ENCODE data around the gene CHRD. TPM values are rescaled to one million over a fixed set of nuclear protein-coding genes. Genes with fewer than 3 reads are reported as not detected.

The CHRD gene
- total RNA-seq, result 12.5 TPM

GRCh38 chr3:184379358-184380184 lies at the start of gene CHRD:
TSS of gene CHRD (plus strand) at chr3:184380054. CDS start at chr3:184380319, 265 bp downstream.

GRCh38 chr3:184337399-184337714 lies 42.5 kb upstream of the CHRD start, which contains the start of gene FAM131A:
TSS of gene FAM131A (plus strand) at chr3:184337600. CDS start at chr3:184337631, 31 bp downstream.

GRCh38 chr3:184361532-184361931 lies 18.3 kb upstream of the CHRD start, which contains the start of the genes CLCN2 and POLR2H:
TSS of gene CLCN2 (minus strand) at chr3:184361605. CDS start at chr3:184361479, 126 bp downstream.
TSS of gene POLR2H (plus strand) at chr3:184361710. CDS start at chr3:184363493, 1,783 bp downstream.

GRCh38 chr3:184377882-184378445 lies 1.9 kb upstream of the CHRD start, which contains the start of gene THPO:
TSS of gene THPO (minus strand) at chr3:184378207. CDS start at chr3:184376259, 1,948 bp downstream.

Other genes with a start within 250 kb of the CHRD start
- gene EIF2B5, start 244.7 kb upstream of the CHRD start, total RNA-seq, result 61.7 TPM
- gene DVL3, start 224.7 kb upstream of the CHRD start, total RNA-seq, result 51.6 TPM
- 295 TPM for gene AP2M1, start 205.2 kb upstream of the CHRD start, total RNA-seq
- 79.2 TPM for gene ABCF3, start 193.9 kb upstream of the CHRD start, total RNA-seq
- 0.63 TPM for gene VWA5B2, start 150.5 kb upstream of the CHRD start, total RNA-seq
- gene ALG3, start 131.1 kb upstream of the CHRD start, total RNA-seq, result 15.7 TPM
- gene EEF1AKMT4, start 130.4 kb upstream of the CHRD start, total RNA-seq, result 0.63 TPM
- gene CAMK2N2, start 118.5 kb upstream of the CHRD start, total RNA-seq, result 3.4 TPM
- 6.9 TPM for gene ECE2, start 104.0 kb upstream of the CHRD start, total RNA-seq
- gene PSMD2, start 80.8 kb upstream of the CHRD start, total RNA-seq, result 260 TPM
- 118 TPM for gene EIF4G1, start 65.4 kb upstream of the CHRD start, total RNA-seq
- gene FAM131A, start 42.5 kb upstream of the CHRD start, total RNA-seq, result 62.6 TPM
- gene CLCN2, start 18.4 kb upstream of the CHRD start, total RNA-seq, result 15.0 TPM
- gene POLR2H, start 18.3 kb upstream of the CHRD start, total RNA-seq, result 44.1 TPM
- gene THPO, start 1.8 kb upstream of the CHRD start, total RNA-seq, result 0.63 TPM
- 5.3 TPM for gene EPHB3, start 181.7 kb downstream of the CHRD start, total RNA-seq

Measured in parietal lobe (tissue), 1 donor.